WTC11 (cell line): ENCODE measurements around the gene AKT3. TPM values are rescaled to one million over a fixed set of nuclear protein-coding genes. Genes with fewer than 3 reads are reported as not detected.

Experiments used
- ATAC-seq: fragments of 200-7000 bp; cut with Tn5 transposase; 2 replicates; pipeline ENCODE4 v1.10.0; 2021; ENCODE audit warnings: mild to moderate bottlenecking, moderate library complexity
- CTCF ChIA-PET: fragments of 300-600 bp; sonication (Branson Sonifier 250); formaldehyde crosslinking; loops from one replicate; lab custom pipeline; 2021; ENCODE audit warnings: antibody characterized with exemption; lab: Charles Lee
- POLR2A ChIA-PET: fragments of 350-600 bp; sonication (Branson Sonifier 250); formaldehyde crosslinking; loops from one replicate; lab custom pipeline; 2021; ENCODE audit warnings: antibody characterized with exemption; lab: Charles Lee
- DNase-seq: peaks from one replicate; pipeline ENCODE4 v3.0.0; 2021; ENCODE audit warnings: low spot score
- H3K27ac Mint-ChIP-seq: 2 replicates; pipeline ENCODE4 v1.8.0; 2021; ENCODE audit warnings: mixed read lengths
- H3K27me3 Mint-ChIP-seq: 2 replicates; pipeline ENCODE4 v1.8.0; 2021; ENCODE audit warnings: low read depth, mild to moderate bottlenecking, moderate library complexity, mixed read lengths
- H3K36me3 Mint-ChIP-seq: 2 replicates; pipeline ENCODE4 v1.8.0; 2021; ENCODE audit warnings: mixed read lengths
- H3K4me1 Mint-ChIP-seq: 2 replicates; pipeline ENCODE4 v1.8.0; 2022; ENCODE audit warnings: mixed read lengths
- H3K4me3 Mint-ChIP-seq: 2 replicates; pipeline ENCODE4 v1.8.0; 2021; ENCODE audit warnings: mild to moderate bottlenecking, moderate library complexity, mixed read lengths
- H3K9me3 Mint-ChIP-seq: 2 replicates; pipeline ENCODE4 v1.8.0; 2021; ENCODE audit warnings: mixed read lengths
- ELF4 ChIP-seq: sonication (generic); formaldehyde crosslinking; IDR thresholded peaks from 2 replicates; pipeline ENCODE4 v1.8.1; 2022; ENCODE audit warnings: low read depth, mild to moderate bottlenecking, moderate library complexity, missing genetic modification reagents
- FOXK1 ChIP-seq: sonication (generic); formaldehyde crosslinking; IDR thresholded peaks from 2 replicates; pipeline ENCODE4 v1.8.0; 2022; ENCODE audit warnings: mild to moderate bottlenecking, moderate library complexity, missing genetic modification reagents
- GABPB1 ChIP-seq: sonication (generic); formaldehyde crosslinking; IDR thresholded peaks from 2 replicates; pipeline ENCODE4 v1.8.1; 2023; ENCODE audit warnings: mild to moderate bottlenecking, missing genetic modification reagents
- HMGA2 ChIP-seq: fragments of 250-450 bp; sonication (Bioruptor Pico); IDR thresholded peaks from 2 replicates; pipeline ENCODE4 v1.4.0; 2021; ENCODE audit warnings: mild to moderate bottlenecking, moderate library complexity
- NR2C2 ChIP-seq: sonication (generic); formaldehyde crosslinking; IDR thresholded peaks from 2 replicates; pipeline ENCODE4 v1.8.0; 2022; ENCODE audit warnings: mild to moderate bottlenecking, missing genetic modification reagents
- OVOL2 ChIP-seq: fragments of 250-450 bp; sonication (Bioruptor Pico); IDR thresholded peaks from 2 replicates; pipeline ENCODE4 v1.9.0; 2021; ENCODE audit warnings: mild to moderate bottlenecking, borderline replicate concordance
- RELA ChIP-seq: sonication (generic); formaldehyde crosslinking; IDR thresholded peaks from 2 replicates; pipeline ENCODE4 v1.8.1; 2022; ENCODE audit warnings: missing genetic modification reagents, mild to moderate bottlenecking, borderline replicate concordance
- SMAD3 ChIP-seq: sonication (generic); formaldehyde crosslinking; IDR thresholded peaks from 2 replicates; pipeline ENCODE4 v1.8.0; 2022; ENCODE audit warnings: missing genetic modification reagents, mild to moderate bottlenecking, borderline replicate concordance
- SP1 ChIP-seq: sonication (generic); formaldehyde crosslinking; conservative IDR thresholded peaks from 2 replicates; pipeline ENCODE4 v1.8.1; 2022; ENCODE audit warnings: missing genetic modification reagents
- TCF7 ChIP-seq: sonication (generic); formaldehyde crosslinking; IDR thresholded peaks from 2 replicates; pipeline ENCODE4 v1.8.0; 2022; ENCODE audit warnings: mild to moderate bottlenecking, low read depth, missing genetic modification reagents, moderate library complexity
- ZNF232 ChIP-seq: sonication (generic); formaldehyde crosslinking; IDR thresholded peaks from 2 replicates; pipeline ENCODE4 v1.8.0; 2022; ENCODE audit warnings: mild to moderate bottlenecking, missing genetic modification reagents
- ZNF396 ChIP-seq: fragments of 250-450 bp; sonication (Bioruptor Pico); IDR thresholded peaks from 2 replicates; pipeline ENCODE4 v1.8.0; 2021; ENCODE audit warnings: mild to moderate bottlenecking, moderate library complexity, borderline replicate concordance
- total RNA-seq: library from RNA; stranded (reverse); gene quantifications from 3 replicates; pipeline ENCODE4 v1.2.3, GENCODE V29; 2021
- TF ChIP-seq, protein P1 (sequence below): sonication (generic); formaldehyde crosslinking; IDR thresholded peaks from 2 replicates; pipeline ENCODE4 v1.8.1; 2023; ENCODE audit warnings: mild to moderate bottlenecking, moderate library complexity, missing genetic modification reagents
- TF ChIP-seq, protein P2 (sequence below): sonication (generic); formaldehyde crosslinking; IDR thresholded peaks from 2 replicates; pipeline ENCODE4 v1.8.1; 2022; ENCODE audit warnings: low read depth, missing genetic modification reagents, borderline replicate concordance
- TF ChIP-seq, protein P3 (sequence below): sonication (generic); formaldehyde crosslinking; IDR thresholded peaks from 2 replicates; pipeline ENCODE4 v1.8.1; 2023; ENCODE audit warnings: mild to moderate bottlenecking, missing genetic modification reagents, moderate library complexity
- TF ChIP-seq, protein P4 (sequence below): sonication (generic); formaldehyde crosslinking; IDR thresholded peaks from 2 replicates; pipeline ENCODE4 v1.8.0; 2022; ENCODE audit warnings: mild to moderate bottlenecking, missing genetic modification reagents

The AKT3 gene
- total RNA-seq, 1 experiment from 2014 or later: 38.5 TPM

DNA sequence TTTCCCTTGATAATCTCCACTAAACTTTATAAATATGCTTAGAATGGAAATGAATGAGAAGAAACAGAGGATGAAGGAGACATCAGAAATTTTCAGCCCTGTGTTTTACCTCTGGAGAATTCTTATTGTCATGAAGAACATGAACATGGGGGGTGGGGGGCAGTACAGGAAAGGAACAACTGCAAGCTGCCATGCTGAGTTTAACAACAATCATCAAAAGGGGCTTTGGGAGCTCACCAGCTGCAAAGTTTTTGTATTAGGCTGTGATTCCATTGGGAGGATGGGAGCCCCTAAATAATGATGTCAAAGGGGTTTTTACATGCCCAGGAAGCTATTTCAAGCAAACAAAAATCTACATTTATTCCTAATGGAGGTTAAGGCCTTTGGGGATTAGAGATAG lies 103.3 kb downstream of the AKT3 start:
- ATAC-seq: peak; percentile 56
- H3K27ac Mint-ChIP-seq: peak overlapping the region; percentile 73
- DNase-seq: no peak
- no peaks in the 10 kb centered on the region for H3K27me3 Mint-ChIP-seq
- no peak for TF ChIP-seq FOXK1 (CRISPR knock-in tag)
- TF ChIP-seq, protein P1, sequence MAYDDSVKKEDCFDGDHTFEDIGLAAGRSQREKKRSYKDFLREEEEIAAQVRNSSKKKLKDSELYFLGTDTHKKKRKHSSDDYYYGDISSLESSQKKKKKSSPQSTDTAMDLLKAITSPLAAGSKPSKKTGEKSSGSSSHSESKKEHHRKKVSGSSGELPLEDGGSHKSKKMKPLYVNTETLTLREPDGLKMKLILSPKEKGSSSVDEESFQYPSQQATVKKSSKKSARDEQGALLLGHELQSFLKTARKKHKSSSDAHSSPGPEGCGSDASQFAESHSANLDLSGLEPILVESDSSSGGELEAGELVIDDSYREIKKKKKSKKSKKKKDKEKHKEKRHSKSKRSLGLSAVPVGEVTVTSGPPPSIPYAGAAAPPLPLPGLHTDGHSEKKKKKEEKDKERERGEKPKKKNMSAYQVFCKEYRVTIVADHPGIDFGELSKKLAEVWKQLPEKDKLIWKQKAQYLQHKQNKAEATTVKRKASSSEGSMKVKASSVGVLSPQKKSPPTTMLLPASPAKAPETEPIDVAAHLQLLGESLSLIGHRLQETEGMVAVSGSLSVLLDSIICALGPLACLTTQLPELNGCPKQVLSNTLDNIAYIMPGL: no peak
- no peak for TF ChIP-seq TCF7 (CRISPR knock-in tag)
- TF ChIP-seq RELA (CRISPR knock-in tag): no peak
- TF ChIP-seq SMAD3 (CRISPR knock-in tag): no peak
- TF ChIP-seq, protein P2, sequence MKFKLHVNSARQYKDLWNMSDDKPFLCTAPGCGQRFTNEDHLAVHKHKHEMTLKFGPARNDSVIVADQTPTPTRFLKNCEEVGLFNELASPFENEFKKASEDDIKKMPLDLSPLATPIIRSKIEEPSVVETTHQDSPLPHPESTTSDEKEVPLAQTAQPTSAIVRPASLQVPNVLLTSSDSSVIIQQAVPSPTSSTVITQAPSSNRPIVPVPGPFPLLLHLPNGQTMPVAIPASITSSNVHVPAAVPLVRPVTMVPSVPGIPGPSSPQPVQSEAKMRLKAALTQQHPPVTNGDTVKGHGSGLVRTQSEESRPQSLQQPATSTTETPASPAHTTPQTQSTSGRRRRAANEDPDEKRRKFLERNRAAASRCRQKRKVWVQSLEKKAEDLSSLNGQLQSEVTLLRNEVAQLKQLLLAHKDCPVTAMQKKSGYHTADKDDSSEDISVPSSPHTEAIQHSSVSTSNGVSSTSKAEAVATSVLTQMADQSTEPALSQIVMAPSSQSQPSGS: no peak
- no peak for TF ChIP-seq GABPB1
- TF ChIP-seq, protein P3, sequence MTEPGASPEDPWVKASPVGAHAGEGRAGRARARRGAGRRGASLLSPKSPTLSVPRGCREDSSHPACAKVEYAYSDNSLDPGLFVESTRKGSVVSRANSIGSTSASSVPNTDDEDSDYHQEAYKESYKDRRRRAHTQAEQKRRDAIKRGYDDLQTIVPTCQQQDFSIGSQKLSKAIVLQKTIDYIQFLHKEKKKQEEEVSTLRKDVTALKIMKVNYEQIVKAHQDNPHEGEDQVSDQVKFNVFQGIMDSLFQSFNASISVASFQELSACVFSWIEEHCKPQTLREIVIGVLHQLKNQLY (CRISPR knock-in tag): no peak
- no peak for TF ChIP-seq SP1
- TF ChIP-seq OVOL2 (CRISPR knock-in tag): no peak
- no peak for TF ChIP-seq ELF4 (CRISPR knock-in tag)
- H3K36me3 Mint-ChIP-seq: peaks cover 10% of the 10 kb centered on the region
- CTCF ChIA-PET: interaction anchor here (0.7 to 1.5 kb wide), 4 partner anchors 16 to 403 kb away, joined by 3 to 4 read pairs (median 4); no protein-coding TSS in a partner anchor
- peaks cover 56% of the 10 kb centered on the region for H3K4me1 Mint-ChIP-seq
- peak overlapping the region; percentile 14; the same call in 1 of the 2 replicates for H3K4me3 Mint-ChIP-seq
- POLR2A ChIA-PET: no interaction called here
- H3K9me3 Mint-ChIP-seq: peaks cover 15% of the 10 kb centered on the region

DNA sequence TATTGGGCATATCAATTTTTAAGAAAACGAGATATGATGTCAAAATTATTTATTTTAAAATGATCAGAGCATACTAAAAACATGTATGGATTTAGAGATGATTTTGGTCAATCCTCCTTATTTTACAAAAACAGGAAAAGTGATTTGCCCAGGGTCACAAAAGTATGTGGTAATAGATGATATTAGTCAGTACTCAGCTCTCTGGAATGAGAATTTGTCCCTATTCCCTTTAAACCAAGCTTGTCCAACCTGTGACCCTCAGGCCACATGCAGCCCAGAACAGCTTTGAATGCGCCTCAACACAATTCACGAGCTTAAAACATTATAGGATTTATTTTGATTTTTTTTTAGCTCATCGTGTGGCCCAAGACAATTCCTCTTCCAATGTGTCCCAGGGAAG lies 104.7 kb downstream of the AKT3 start:
- peaks cover 15% of the 10 kb centered on the region for H3K9me3 Mint-ChIP-seq
- ATAC-seq: no peak
- ChIA-PET POLR2A (interaction anchor here (0.6 kb wide), 1 partner anchor 15 kb away, joined by 3 read pairs; no protein-coding TSS in a partner anchor), CTCF (interaction anchor here (0.6 kb wide), 1 partner anchor 269 kb away, joined by 3 read pairs; no protein-coding TSS in a partner anchor)
- DNase-seq: no peak
- no peak overlapping the region for H3K4me3 Mint-ChIP-seq
- peaks cover 10% of the 10 kb centered on the region for H3K36me3 Mint-ChIP-seq
- peaks cover 63% of the 10 kb centered on the region for H3K4me1 Mint-ChIP-seq
- no peaks in the 10 kb centered on the region for H3K27me3 Mint-ChIP-seq
- 0 out of 2 replicates have a peak overlapping the region, but pooled peaks have one; percentile 14 for H3K27ac Mint-ChIP-seq
- TF ChIP-seq ZNF232 (CRISPR knock-in tag): no peak

DNA sequence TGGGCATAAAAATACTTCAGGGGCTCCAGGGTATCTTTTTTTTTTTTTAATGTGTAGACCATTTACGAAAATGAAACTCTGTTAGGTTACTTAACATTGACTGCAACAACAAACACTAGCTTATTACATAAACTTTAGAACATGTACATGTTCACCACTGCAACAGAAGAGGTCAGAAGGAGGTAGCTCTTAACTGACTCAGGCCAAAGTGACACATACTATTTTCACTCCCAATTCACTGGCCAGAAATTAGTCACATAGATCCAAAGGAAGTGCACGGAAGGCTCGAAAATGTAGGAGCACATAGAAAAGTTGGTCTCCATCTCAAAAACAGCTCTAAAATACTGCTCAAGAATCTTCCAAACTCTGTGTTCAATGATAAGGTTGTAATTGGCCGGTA lies 107.2 kb downstream of the AKT3 start:
- Mint-ChIP-seq H3K27ac (peak overlapping the region; percentile 22; the same call in 1 of the 2 replicates), H3K4me3 (no peak overlapping the region), H3K4me1 (peaks cover 71% of the 10 kb centered on the region), H3K27me3 (no peaks in the 10 kb centered on the region), H3K36me3 (peaks cover 10% of the 10 kb centered on the region), H3K9me3 (peaks cover 15% of the 10 kb centered on the region)
- DNase-seq (no peak), ATAC-seq (no peak)
- ChIA-PET CTCF (no interaction called here), POLR2A (no interaction called here)
- TF ChIP-seq ZNF396 (no peak), NR2C2 (CRISPR knock-in tag) (no peak)

DNA sequence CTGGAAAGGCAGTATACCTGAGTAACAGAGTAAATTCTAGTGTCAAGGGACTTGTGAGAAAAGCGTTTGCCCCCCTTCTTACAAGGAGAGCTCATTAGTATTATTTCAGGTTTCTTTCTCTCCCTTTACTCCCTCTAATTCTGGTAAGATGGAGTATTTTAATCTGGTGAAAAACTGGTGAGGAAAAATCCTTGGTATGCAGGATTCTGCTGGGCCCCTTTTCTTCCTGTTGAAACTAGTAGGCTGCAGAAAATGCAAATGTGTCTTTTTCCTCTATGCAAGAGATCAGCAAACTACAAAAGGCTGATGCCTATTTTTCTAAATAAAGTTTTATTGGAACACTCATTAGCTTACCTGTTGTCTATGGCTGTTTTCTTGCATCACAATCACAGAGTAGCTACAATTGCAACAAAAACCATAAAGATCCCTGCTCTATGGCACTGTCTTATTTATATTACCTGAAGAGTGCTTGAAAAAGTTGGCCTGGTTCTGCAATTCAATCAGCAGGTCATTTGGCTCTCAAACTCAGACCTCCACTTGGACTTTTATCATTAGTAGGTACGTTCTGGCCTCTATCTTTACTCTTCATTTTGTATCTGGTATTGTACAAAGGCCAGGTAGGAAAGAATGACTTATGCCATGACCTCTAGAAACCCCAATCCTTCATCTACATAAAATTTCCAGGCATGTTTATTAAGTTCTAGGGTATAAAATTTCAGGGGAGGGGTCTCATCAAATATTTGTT lies 109.6 kb downstream of the AKT3 start:
- peaks cover 10% of the 10 kb centered on the region for H3K36me3 Mint-ChIP-seq
- peak overlapping the region; percentile 96 for H3K27ac Mint-ChIP-seq
- H3K9me3 Mint-ChIP-seq: peaks cover 15% of the 10 kb centered on the region
- POLR2A ChIA-PET: no interaction called here
- H3K4me1 Mint-ChIP-seq: peaks cover 69% of the 10 kb centered on the region
- CTCF ChIA-PET: interaction anchor here (1.4 to 1.6 kb wide), 2 partner anchors 9 to 12 kb away, joined by 4 to 5 read pairs; no protein-coding TSS in a partner anchor
- H3K4me3 Mint-ChIP-seq: no peak overlapping the region
- DNase-seq (no peak), ATAC-seq (peak; percentile 76)
- no peak for TF ChIP-seq HMGA2 (CRISPR knock-in tag)
- TF ChIP-seq, protein P4, sequence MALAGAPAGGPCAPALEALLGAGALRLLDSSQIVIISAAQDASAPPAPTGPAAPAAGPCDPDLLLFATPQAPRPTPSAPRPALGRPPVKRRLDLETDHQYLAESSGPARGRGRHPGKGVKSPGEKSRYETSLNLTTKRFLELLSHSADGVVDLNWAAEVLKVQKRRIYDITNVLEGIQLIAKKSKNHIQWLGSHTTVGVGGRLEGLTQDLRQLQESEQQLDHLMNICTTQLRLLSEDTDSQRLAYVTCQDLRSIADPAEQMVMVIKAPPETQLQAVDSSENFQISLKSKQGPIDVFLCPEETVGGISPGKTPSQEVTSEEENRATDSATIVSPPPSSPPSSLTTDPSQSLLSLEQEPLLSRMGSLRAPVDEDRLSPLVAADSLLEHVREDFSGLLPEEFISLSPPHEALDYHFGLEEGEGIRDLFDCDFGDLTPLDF (CRISPR knock-in tag): no peak
- no peaks in the 10 kb centered on the region for H3K27me3 Mint-ChIP-seq
